K562 (cell line): ENCODE results near the gene MCL1. TPM values are rescaled to one million over a fixed set of nuclear protein-coding genes. Genes with fewer than 3 reads are reported as not detected.

Source experiments
- ATAC-seq: fragments of 200-7000 bp; cut with Tn5 transposase; 3 replicates; pipeline ENCODE4 v1.9.1; 2020; ENCODE audit warnings: moderate library complexity
- BruUV-seq: library from RNA; stranded (reverse); fragments of 400-500 nt; replicated peaks from 2 replicates; lab custom pipeline; 2021; lab: Mats Ljungman, UMichigan
- CTCF ChIA-PET: fragments of 300-600 bp; formaldehyde crosslinking; extraction: SDS; loops from one replicate; lab custom pipeline; 2021; ENCODE audit warnings: low intra/inter-chr PET ratio; lab: Yijun Ruan, JAX
- POLR2A ChIA-PET: fragments of 300-600, 350-650 bp; sonication (Branson Sonifier 250); formaldehyde crosslinking; extraction: SDS; loops from one replicate; lab custom pipeline; 2021; ENCODE audit warnings: antibody characterized with exemption, inconsistent platforms; lab: Yijun Ruan, JAX
- DNase-seq, 4 experiments: peaks; one replicate each; pipeline versions ENCODE4 v3.0.0 to v3.0.0-alpha.2; 2011 to 2018; ENCODE audit warnings: low spot score in 3 of 4, mixed read lengths in 3 of 4; ENCODE audit errors: extremely low read depth in 1 of 4
- FAIRE-seq: peaks from 2 replicates; lab custom pipeline; 2011; peaks lifted over from hg19 to GRCh38; lab: Jason Lieb, UNC
- H2AFZ ChIP-seq: 2 replicates; pipeline ENCODE4 v1.6.0; 2011; ENCODE audit warnings: low read depth, low read length, control low read depth, inconsistent platforms
- H3K27ac ChIP-seq: fragments of 200-600 bp; 3 replicates; pipeline ENCODE4 v1.8.0; 2011; ENCODE audit warnings: low read depth, mild to moderate bottlenecking, control low read depth, inconsistent platforms, low read length, moderate library complexity, mixed read lengths; ENCODE audit errors: extremely low read depth
- H3K27me3 ChIP-seq, 2 experiments: fragments of 300-600 bp in 1 of 2; 2 replicates in 1 of 2; 3 replicates in 1 of 2; pipeline versions ENCODE4 v1.6.0 to v1.8.0; 2011; ENCODE audit warnings: inconsistent platforms in 2 of 2, low read length in 2 of 2, mild to moderate bottlenecking in 1 of 2, mixed read lengths in 1 of 2, moderate library complexity in 1 of 2; ENCODE audit not compliant: control insufficient read depth in 2 of 2, insufficient read depth in 2 of 2
- H3K36me3 ChIP-seq: fragments of 300-600 bp; 3 replicates; pipeline ENCODE4 v1.8.0; 2011; ENCODE audit warnings: mild to moderate bottlenecking, low read length, inconsistent platforms; ENCODE audit not compliant: control insufficient read depth, insufficient read depth
- H3K4me1 ChIP-seq, 2 experiments: fragments of 200-600 bp in 1 of 2; replicated peaks in 1 of 2; 2 replicates in 1 of 2; 3 replicates in 1 of 2; pipeline versions ENCODE4 v1.5.1 to v1.8.0; 2011; ENCODE audit warnings: inconsistent platforms in 2 of 2, low read length in 2 of 2, mild to moderate bottlenecking in 1 of 2, mixed read lengths in 1 of 2, moderate library complexity in 1 of 2; ENCODE audit not compliant: control insufficient read depth in 2 of 2, insufficient read depth in 2 of 2
- H3K4me2 ChIP-seq: 2 replicates; pipeline ENCODE4 v1.6.1; 2011; ENCODE audit warnings: low read length, control low read depth, inconsistent platforms, mixed read lengths; ENCODE audit not compliant: insufficient read depth
- H3K4me3 ChIP-seq: fragments of 200-600 bp; sonication (generic), shearing (Covaris generic); 2 replicates; pipeline ENCODE4 v1.5.1; 2016; ENCODE audit warnings: control low read depth, inconsistent platforms
- H3K79me2 ChIP-seq: fragments of 200-600 bp; 3 replicates; pipeline ENCODE4 v1.8.0; 2011; ENCODE audit warnings: low read length, inconsistent platforms; ENCODE audit not compliant: control insufficient read depth, insufficient read depth
- H3K9ac ChIP-seq, 2 experiments: 2 replicates each; pipeline versions ENCODE4 v1.6.0 to v1.6.1; 2011; ENCODE audit warnings: low read depth in 2 of 2, low read length in 2 of 2, control low read depth in 1 of 2, inconsistent platforms in 1 of 2, mild to moderate bottlenecking in 1 of 2, mixed read lengths in 1 of 2; ENCODE audit not compliant: insufficient read depth in 1 of 2
- H3K9me1 ChIP-seq: one replicate; pipeline ENCODE4 v1.6.0; 2011; ENCODE audit warnings: inconsistent platforms, mild to moderate bottlenecking, low read length, moderate library complexity; ENCODE audit not compliant: control insufficient read depth, insufficient read depth
- H3K9me3 ChIP-seq: replicated peaks from 2 replicates; pipeline ENCODE4 v1.5.1; 2011; ENCODE audit warnings: low read depth, low read length, inconsistent platforms; ENCODE audit not compliant: control insufficient read depth, insufficient read depth
- H4K20me1 ChIP-seq: replicated peaks from 2 replicates; pipeline ENCODE4 v1.6.1; 2011; ENCODE audit warnings: low read length, inconsistent platforms, mixed read lengths; ENCODE audit not compliant: control insufficient read depth, insufficient read depth
- CBX5 ChIP-seq: IDR thresholded peaks from 2 replicates; pipeline ENCODE4 v1.6.1; 2014; ENCODE audit warnings: low read depth, borderline replicate concordance
- HCFC1 ChIP-seq: IDR thresholded peaks from 2 replicates; pipeline ENCODE4 v1.6.1; 2012; ENCODE audit warnings: low read depth, low read length, improper control_type of control experiment
- HMBOX1 ChIP-seq: sonication (generic); IDR thresholded peaks from 2 replicates; pipeline ENCODE4 v1.6.1; 2016
- POLR2G ChIP-seq: fragments of 200-400 bp; formaldehyde crosslinking; IDR thresholded peaks from 2 replicates; pipeline ENCODE4 v1.6.1; 2017; ENCODE audit warnings: low read depth, mild to moderate bottlenecking, antibody characterized with exemption, low read length, moderate library complexity
- POLR3G ChIP-seq: IDR thresholded peaks from 2 replicates; pipeline ENCODE4 v1.6.1; 2011; ENCODE audit not compliant: insufficient read length, insufficient replicate concordance; ENCODE audit errors: extremely low read depth
- PTBP1 ChIP-seq: fragments of 200-400 bp; formaldehyde crosslinking; IDR thresholded peaks from 2 replicates; pipeline ENCODE4 v1.6.1; 2017; ENCODE audit warnings: low read depth, low read length
- RAD21 ChIP-seq, 2 experiments: fragments of 250-450 bp in 1 of 2; fragments of 450-650 bp in 1 of 2; sonication (Bioruptor Pico) in 1 of 2; formaldehyde crosslinking in 1 of 2; IDR thresholded peaks in 1 of 2; conservative IDR thresholded peaks in 1 of 2; 2 replicates each; pipeline versions ENCODE4 v1.4.0 to v1.8.0; 2020 to 2022; ENCODE audit warnings: mild to moderate bottlenecking in 2 of 2, moderate library complexity in 1 of 2
- RBFOX2 ChIP-seq: fragments of 200-400 bp; formaldehyde crosslinking; IDR thresholded peaks from 2 replicates; pipeline ENCODE4 v1.6.1; 2017; ENCODE audit warnings: low read depth, mild to moderate bottlenecking, low read length, moderate library complexity
- SIN3A ChIP-seq, 2 experiments: fragments of 150-350 bp in 1 of 2; IDR thresholded peaks; 2 replicates each; pipeline ENCODE4 v1.6.1; 2011 to 2016; ENCODE audit warnings: borderline replicate concordance in 2 of 2, low read depth in 2 of 2, low read length in 2 of 2, mild to moderate bottlenecking in 2 of 2, moderate library complexity in 2 of 2; ENCODE audit not compliant: control insufficient read depth in 1 of 2
- SMAD4 ChIP-seq: fragments of 250-450 bp; sonication (Bioruptor Pico); conservative IDR thresholded peaks from 2 replicates; pipeline ENCODE4 v1.8.0; 2021; ENCODE audit warnings: inconsistent platforms, mild to moderate bottlenecking, moderate library complexity
- SP1 ChIP-seq: sonication (generic); formaldehyde crosslinking; IDR thresholded peaks from 2 replicates; pipeline ENCODE4 v1.8.1; 2022; ENCODE audit warnings: mild to moderate bottlenecking, missing genetic modification reagents
- SUPT5H ChIP-seq: fragments of 450-650 bp; IDR thresholded peaks from 2 replicates; pipeline ENCODE4 v1.6.1; 2016
- ZNF592 ChIP-seq: fragments of 450-650 bp; IDR thresholded peaks from 2 replicates; pipeline ENCODE4 v1.6.1; 2017; ENCODE audit warnings: antibody characterized with exemption, mild to moderate bottlenecking
- ZNF655 ChIP-seq: fragments of 250-450 bp; sonication (Bioruptor Pico); IDR thresholded peaks from 2 replicates; pipeline ENCODE4 v1.5.0; 2021
- WGBS: fragments of 100-300 bp; shearing (Covaris generic); methylation state at CpG from one replicate; pipeline ENCODE4 v1.1.6; 2016; ENCODE audit warnings: low coverage, mixed read lengths; ENCODE audit not compliant: insufficient coverage; ENCODE audit errors: missing lambda C conversion rate; 5-methylcytosine and 5-hydroxymethylcytosine counted together
- in situ Hi-C: fragments of 300-500 bp; cut with MboI; formaldehyde crosslinking; loops from 4 replicates; pipeline ENCODE4 v1.15.0; 2018; ENCODE audit warnings: inconsistent platforms, mixed read lengths
- intact Hi-C: fragments of 100-400 bp; cut with micrococcal nuclease; formaldehyde crosslinking; loops from 2 replicates; pipeline ENCODE4 v1.14.2; 2022
- polyA plus RNA-seq, 8 experiments: library from polyadenylated mRNA; depleted of rRNA in 4 of 8; stranded (reverse) in 5 of 8; unstranded in 3 of 8; fragments of >200 nt; fragmentation: Nextera tagmentation in 2 of 8; fragmentation: Illumina TruSeq in 1 of 8; extraction: Ambion mirVana in 2 of 8; extraction: Trizol in 1 of 8; gene quantifications; 2 replicates each; pipeline versions ENCODE4 v1.2.1 to v1.2.3, GENCODE V29; 2011 to 2014; ENCODE audit warnings: inconsistent platforms in 1 of 8, missing spikeins in 1 of 8
- total RNA-seq, 7 experiments: library from RNA; depleted of rRNA in 6 of 7; stranded (reverse); fragments of >200 nt in 6 of 7; fragmentation: Illumina TruSeq in 2 of 7; extraction: Trizol in 2 of 7; gene quantifications; 2 replicates each; pipeline versions ENCODE4 v1.2.1 to v1.2.3, GENCODE V29; 2011 to 2021; ENCODE audit warnings: low replicate concordance in 1 of 7

MCL1 gene
- total and polyA plus RNA-seq, 9 of the 15 experiments (the other 6 are each of a cell fraction or from before 2014, with no cell fraction given), result 27.1 to 224 (median 138) TPM

DNA sequence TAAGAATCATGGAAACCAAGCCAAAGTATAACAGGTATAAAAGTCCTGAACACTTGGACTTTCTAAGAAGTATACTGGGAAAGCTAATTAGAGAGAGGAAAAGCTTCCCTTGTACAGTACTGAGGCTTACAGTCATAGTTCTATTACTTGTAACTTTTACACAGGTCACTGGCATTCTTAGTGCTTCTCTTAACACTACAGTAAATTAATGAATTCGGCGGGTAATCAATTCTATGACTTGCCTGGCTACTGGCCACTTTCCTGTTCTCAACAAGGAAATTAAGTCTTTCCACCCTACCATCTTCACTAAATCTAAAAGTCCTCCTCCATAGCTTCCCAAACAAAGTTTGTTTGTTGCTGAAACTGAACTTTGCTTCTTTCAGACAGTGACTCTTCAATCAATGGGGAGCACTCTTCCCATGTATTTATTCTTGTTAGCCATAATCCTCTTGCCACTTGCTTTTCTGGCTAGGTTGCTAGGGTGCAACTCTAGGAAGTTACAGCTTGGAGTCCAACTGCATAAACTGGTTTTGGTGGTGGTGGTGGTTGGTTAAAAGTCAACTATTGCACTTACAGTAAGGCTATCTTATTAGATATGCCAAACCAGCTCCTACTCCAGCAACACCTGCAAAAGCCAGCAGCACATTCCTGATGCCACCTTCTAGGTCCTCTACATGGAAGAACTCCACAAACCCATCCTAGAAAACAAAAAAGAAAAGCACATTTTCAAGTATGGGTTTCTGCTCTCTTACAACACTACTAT, 2.4 kb downstream of the MCL1 start:
- intact Hi-C loops, result loop anchor here (5.0 kb wide), 1 partner anchor 235 kb away; no protein-coding TSS in a partner anchor
- H3K27ac ChIP-seq, result peak overlapping the region; percentile 29
- peak overlapping the region; percentile 88 to 97 for H3K9ac ChIP-seq
- no peaks in the 10 kb centered on the region for H3K27me3 ChIP-seq
- H2AFZ ChIP-seq, result no peak overlapping the region
- H3K36me3 ChIP-seq, result peaks cover 65% of the 10 kb centered on the region
- peaks cover 74% of the 10 kb centered on the region for H3K79me2 ChIP-seq
- H3K9me3 ChIP-seq, result no peaks in the 10 kb centered on the region
- in situ Hi-C loops, result no loop called here
- no peak for FAIRE-seq
- CTCF ChIA-PET, result interaction anchor here (1.1 kb wide), 1 partner anchor 43 kb away, joined by 4 read pairs; no protein-coding TSS in a partner anchor
- no peaks in the 10 kb centered on the region for H3K9me1 ChIP-seq
- H4K20me1 ChIP-seq, result peaks cover 51% of the 10 kb centered on the region
- peak in 1 of 4 experiments; percentile 4 for DNase-seq
- peaks cover 10 to 19% of the 10 kb centered on the region in 2 experiments; a peak in 4 of 5 replicates for H3K4me1 ChIP-seq
- 3% methylated on average over 2 of the region's 2 CpGs for WGBS
- peak overlapping the region; percentile 98 for H3K4me3 ChIP-seq
- POLR2A ChIA-PET, result interaction anchor here (0.6 to 11.0 kb wide), 18 partner anchors 9 to 1110 kb away, joined by 3 to 148 read pairs (median 3); partner anchors contain the start of genes CTSK and ENSA
- no TSS peak for BruUV-seq
- ATAC-seq, result no peak
- H3K4me2 ChIP-seq, result peak overlapping the region; percentile 97
- TF ChIP-seq SIN3A (IDR thresholded peaks at IDR 0.05; ENCODE audit: borderline replicate concordance in 2 of 2, control insufficient read depth in 1 of 2, low read depth in 2 of 2, low read length in 2 of 2) (peak in 1 of 2 experiments; percentile 8; a peak in 2 of 4 replicates), CBX5 (no peak), SMAD4 (no peak), ZNF592 (no peak), ZNF655 (CRISPR knock-in tag) (no peak), HCFC1 (no peak), RBFOX2 (peak; percentile 84), SP1 (CRISPR knock-in tag) (0 out of 2 replicates have a peak, but pooled peaks have one; percentile 6), HMBOX1 (peak; percentile 77), POLR2G (peak; percentile 71), SUPT5H (peak; percentile 23; the same call in 1 of the 2 replicates), POLR3G (no peak), PTBP1 (no peak), RAD21 (CRISPR knock-in tag; conservative IDR thresholded peaks at IDR 0.05 in 1 of 2, IDR thresholded peaks at IDR 0.05 in 1 of 2) (peak in 1 of 2 experiments; percentile 7; a peak in 1 of 4 replicates)
